Nephron (organoid): ENCODE results near the gene AMH.

Experiments
- H3K27ac Mint-ChIP-seq, 3 experiments: 2 replicates each; pipeline ENCODE4 v1.8.0; 2020; ENCODE audit warnings: mixed read lengths in 3 of 3, mild to moderate bottlenecking in 2 of 3, moderate library complexity in 1 of 3
- H3K27me3 Mint-ChIP-seq: 2 replicates; pipeline ENCODE4 v1.8.0; 2021; ENCODE audit warnings: low read depth, mild to moderate bottlenecking, moderate library complexity, mixed read lengths
- H3K36me3 Mint-ChIP-seq: 2 replicates; pipeline ENCODE4 v1.8.0; 2020; ENCODE audit warnings: low read depth, mixed read lengths
- H3K4me1 Mint-ChIP-seq: 2 replicates; pipeline ENCODE4 v1.8.0; 2020; ENCODE audit warnings: mixed read lengths
- H3K4me3 Mint-ChIP-seq, 3 experiments: 2 replicates each; pipeline ENCODE4 v1.8.0; 2020; ENCODE audit warnings: mild to moderate bottlenecking in 3 of 3, mixed read lengths in 3 of 3, moderate library complexity in 2 of 3
- H3K9me3 Mint-ChIP-seq: 2 replicates; pipeline ENCODE4 v1.8.0; 2020; ENCODE audit warnings: mixed read lengths
- TF ChIP-seq, protein P1 (sequence below), 3 experiments: fragments of 200-600 bp; sonication (generic); IDR thresholded peaks; one replicate each; pipeline ENCODE4 v1.5.0; 2021; ENCODE audit warnings: antibody characterized with exemption in 3 of 3; ENCODE audit not compliant: unreplicated experiment in 3 of 3

Gene AMH

GRCh38 chr19:2207008-2207407 lies 42.1 kb upstream of the AMH start:
- Mint-ChIP-seq H3K27me3 (no peaks in the 10 kb centered on the region), H3K4me1 (peaks cover 7% of the 10 kb centered on the region)

GRCh38 chr19:2207991-2208860 lies 40.9 kb upstream of the AMH start:
- peaks cover 39% of the 10 kb centered on the region for H3K36me3 Mint-ChIP-seq
- H3K9me3 Mint-ChIP-seq: no peaks in the 10 kb centered on the region
- no peak overlapping the region for H3K4me3 Mint-ChIP-seq
- no peaks in the 10 kb centered on the region for H3K27me3 Mint-ChIP-seq
- TF ChIP-seq, protein P1, sequence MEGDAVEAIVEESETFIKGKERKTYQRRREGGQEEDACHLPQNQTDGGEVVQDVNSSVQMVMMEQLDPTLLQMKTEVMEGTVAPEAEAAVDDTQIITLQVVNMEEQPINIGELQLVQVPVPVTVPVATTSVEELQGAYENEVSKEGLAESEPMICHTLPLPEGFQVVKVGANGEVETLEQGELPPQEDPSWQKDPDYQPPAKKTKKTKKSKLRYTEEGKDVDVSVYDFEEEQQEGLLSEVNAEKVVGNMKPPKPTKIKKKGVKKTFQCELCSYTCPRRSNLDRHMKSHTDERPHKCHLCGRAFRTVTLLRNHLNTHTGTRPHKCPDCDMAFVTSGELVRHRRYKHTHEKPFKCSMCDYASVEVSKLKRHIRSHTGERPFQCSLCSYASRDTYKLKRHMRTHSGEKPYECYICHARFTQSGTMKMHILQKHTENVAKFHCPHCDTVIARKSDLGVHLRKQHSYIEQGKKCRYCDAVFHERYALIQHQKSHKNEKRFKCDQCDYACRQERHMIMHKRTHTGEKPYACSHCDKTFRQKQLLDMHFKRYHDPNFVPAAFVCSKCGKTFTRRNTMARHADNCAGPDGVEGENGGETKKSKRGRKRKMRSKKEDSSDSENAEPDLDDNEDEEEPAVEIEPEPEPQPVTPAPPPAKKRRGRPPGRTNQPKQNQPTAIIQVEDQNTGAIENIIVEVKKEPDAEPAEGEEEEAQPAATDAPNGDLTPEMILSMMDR (IDR thresholded peaks at IDR 0.05; ENCODE audit: unreplicated experiment in 3 of 3): no peak
- no peak overlapping the region for H3K27ac Mint-ChIP-seq
- peaks cover 8% of the 10 kb centered on the region for H3K4me1 Mint-ChIP-seq

More at GRCh38 chr19:2207008-2207407, 42.1 kb upstream of the AMH start:
- Mint-ChIP-seq H3K4me3 (no peak overlapping the region), H3K27ac (no peak overlapping the region), H3K36me3 (peaks cover 37% of the 10 kb centered on the region), H3K9me3 (no peaks in the 10 kb centered on the region)
- TF ChIP-seq, protein P1 (IDR thresholded peaks at IDR 0.05; ENCODE audit: unreplicated experiment in 3 of 3): no peak

- peaks cover 15% of the 10 kb centered on the region for H3K4me1 Mint-ChIP-seq
- no peaks in the 10 kb centered on the region for H3K9me3 Mint-ChIP-seq
- TF ChIP-seq, protein P1 (IDR thresholded peaks at IDR 0.05; ENCODE audit: unreplicated experiment in 3 of 3): no peak
- no peak overlapping the region for H3K27ac Mint-ChIP-seq
- H3K4me3 Mint-ChIP-seq: no peak overlapping the region
- peaks cover 42% of the 10 kb centered on the region for H3K36me3 Mint-ChIP-seq
- H3K27me3 Mint-ChIP-seq: no peaks in the 10 kb centered on the region
These were observed 40.1 kb upstream of the AMH start for GRCh38 chr19:2208975-2209374.

DNA sequence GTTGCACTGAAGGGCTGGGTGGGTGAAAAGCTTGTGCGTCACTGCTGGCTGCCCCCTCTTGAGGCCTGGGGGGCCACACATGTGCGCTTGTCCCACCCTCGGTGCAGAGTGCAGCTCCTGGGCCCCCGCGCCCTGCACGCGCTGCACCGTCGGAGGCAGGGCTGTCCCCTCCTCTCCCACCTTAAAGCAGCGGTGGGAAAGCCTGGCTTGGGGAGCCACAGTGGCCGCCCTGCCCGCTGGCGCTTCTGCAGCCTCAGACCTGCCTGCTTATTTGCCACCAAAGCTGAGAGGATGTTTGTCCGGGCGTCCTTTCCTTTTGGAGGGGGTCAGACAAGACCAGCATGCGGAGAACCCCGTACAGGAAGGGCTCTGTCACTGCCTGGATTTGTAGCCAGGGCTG lies 39.7 kb upstream of the AMH start:
- no peaks in the 10 kb centered on the region for H3K27me3 Mint-ChIP-seq
- TF ChIP-seq, protein P1 (IDR thresholded peaks at IDR 0.05; ENCODE audit: unreplicated experiment in 3 of 3): no peak
- no peak overlapping the region for H3K4me3 Mint-ChIP-seq
- H3K27ac Mint-ChIP-seq: no peak overlapping the region
- peaks cover 39% of the 10 kb centered on the region for H3K36me3 Mint-ChIP-seq
- H3K4me1 Mint-ChIP-seq: peaks cover 16% of the 10 kb centered on the region
- no peaks in the 10 kb centered on the region for H3K9me3 Mint-ChIP-seq

GRCh38 chr19:2210206-2210605 lies 38.9 kb upstream of the AMH start:
- TF ChIP-seq, protein P1 (IDR thresholded peaks at IDR 0.05; ENCODE audit: unreplicated experiment in 3 of 3): no peak
- peaks cover 21% of the 10 kb centered on the region for H3K4me1 Mint-ChIP-seq
- H3K9me3 Mint-ChIP-seq: no peaks in the 10 kb centered on the region
- H3K27me3 Mint-ChIP-seq: no peaks in the 10 kb centered on the region
- no peak overlapping the region for H3K4me3 Mint-ChIP-seq
- H3K36me3 Mint-ChIP-seq: peaks cover 46% of the 10 kb centered on the region
- H3K27ac Mint-ChIP-seq: no peak overlapping the region
